ENCODE measurements around the gene GAB2. TPM values are rescaled to one million over a fixed set of nuclear protein-coding genes. Genes with fewer than 3 reads are reported as not detected.

GAB2 gene
- total RNA-seq, 3 donors from 2014 or later = 1.9 to 3.2 (median 3.2) TPM

DNA sequence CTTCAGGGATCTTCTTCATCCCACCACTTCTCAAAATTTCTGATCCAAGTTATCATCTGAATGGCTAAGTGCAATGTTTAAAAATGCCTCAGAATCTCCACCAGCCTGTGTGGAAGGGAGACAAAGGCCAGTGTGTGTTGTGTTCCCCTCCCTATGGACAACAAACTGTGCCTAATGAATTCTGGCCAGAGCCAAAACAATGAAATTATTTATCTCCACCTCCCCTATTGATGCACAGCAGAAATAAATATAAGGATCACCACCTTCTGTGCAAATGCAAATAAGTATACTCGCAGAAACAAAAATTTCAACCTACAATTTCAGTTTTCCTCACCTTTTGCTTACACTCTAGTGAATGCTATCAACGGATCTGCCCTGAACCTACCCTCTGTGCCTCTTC is 75.8 kb downstream of the GAB2 start:
- ATAC-seq = no peak
- H3K4me3 Mint-ChIP-seq = no peak overlapping the region
- H3K36me3 Mint-ChIP-seq (ENCODE audit: insufficient read depth) = no peaks in the 10 kb centered on the region
- no peaks in the 10 kb centered on the region for H3K27me3 Mint-ChIP-seq (ENCODE audit: low read depth)
- DNase-seq = no peak
- no peaks in the 10 kb centered on the region for H3K9me3 Mint-ChIP-seq
- peaks cover 9% of the 10 kb centered on the region for H3K4me1 Mint-ChIP-seq (ENCODE audit: low read depth)

GRCh38 chr11:78340530-78340929 is 77.1 kb downstream of the GAB2 start:
- H3K27me3 Mint-ChIP-seq (ENCODE audit: low read depth) = no peaks in the 10 kb centered on the region
- H3K4me1 Mint-ChIP-seq (ENCODE audit: low read depth) = peaks cover 9% of the 10 kb centered on the region
- DNase-seq = no peak
- H3K36me3 Mint-ChIP-seq (ENCODE audit: insufficient read depth) = no peaks in the 10 kb centered on the region
- H3K9me3 Mint-ChIP-seq = peaks cover under 1% of the 10 kb centered on the region
- no peak for ATAC-seq
- no peak overlapping the region for H3K4me3 Mint-ChIP-seq

DNA sequence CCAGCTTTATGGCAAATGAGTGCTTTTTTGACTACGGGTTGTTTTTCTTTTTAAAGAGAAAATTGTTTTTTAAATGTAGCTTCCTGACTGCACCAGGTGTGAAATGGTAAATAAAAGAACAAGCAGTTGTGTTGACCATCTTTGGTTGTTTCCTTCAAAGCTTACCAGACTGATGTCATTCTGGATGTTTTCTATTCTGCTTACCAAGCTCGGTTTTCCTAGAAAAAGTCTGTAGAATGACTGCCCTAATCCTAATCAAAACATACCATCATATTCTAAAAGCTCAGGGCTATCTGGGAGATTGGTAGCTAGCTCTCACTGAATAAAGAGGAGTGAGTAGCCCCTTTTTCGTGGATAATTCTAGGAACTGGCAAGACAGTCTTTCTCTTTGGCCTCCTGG is 77.7 kb downstream of the GAB2 start:
- Mint-ChIP-seq H3K9me3 (peaks cover 4% of the 10 kb centered on the region), H3K27me3 (ENCODE audit: low read depth) (no peaks in the 10 kb centered on the region), H3K36me3 (ENCODE audit: insufficient read depth) (no peaks in the 10 kb centered on the region), H3K4me3 (no peak overlapping the region), H3K4me1 (ENCODE audit: low read depth) (peaks cover 9% of the 10 kb centered on the region)
- DNase-seq = no peak
- no peak for ATAC-seq

GRCh38 chr11:78339483-78339882 is 78.1 kb downstream of the GAB2 start:
- no peak for ATAC-seq
- Mint-ChIP-seq H3K4me3 (no peak overlapping the region), H3K4me1 (ENCODE audit: low read depth) (peaks cover 9% of the 10 kb centered on the region)

GRCh38 chr11:78338702-78339101 is 78.9 kb downstream of the GAB2 start:
- Mint-ChIP-seq H3K4me3 (no peak overlapping the region), H3K4me1 (ENCODE audit: low read depth) (peaks cover 9% of the 10 kb centered on the region), H3K36me3 (ENCODE audit: insufficient read depth) (no peaks in the 10 kb centered on the region), H3K9me3 (peaks cover 4% of the 10 kb centered on the region), H3K27me3 (ENCODE audit: low read depth) (no peaks in the 10 kb centered on the region)
- DNase-seq = no peak
- ATAC-seq = no peak

More at GRCh38 chr11:78339483-78339882, 78.1 kb downstream of the GAB2 start:
- no peak for DNase-seq
- Mint-ChIP-seq H3K9me3 (peaks cover 4% of the 10 kb centered on the region), H3K27me3 (ENCODE audit: low read depth) (no peaks in the 10 kb centered on the region), H3K36me3 (ENCODE audit: insufficient read depth) (no peaks in the 10 kb centered on the region)

- H3K36me3 Mint-ChIP-seq (ENCODE audit: insufficient read depth) = no peaks in the 10 kb centered on the region
- no peaks in the 10 kb centered on the region for H3K27me3 Mint-ChIP-seq (ENCODE audit: low read depth)
- DNase-seq (no peak), ATAC-seq (no peak)
- peaks cover 4% of the 10 kb centered on the region for H3K9me3 Mint-ChIP-seq
- H3K4me1 Mint-ChIP-seq (ENCODE audit: low read depth) = peaks cover 9% of the 10 kb centered on the region
- H3K4me3 Mint-ChIP-seq = no peak overlapping the region
Observed at GRCh38 chr11:78338138-78338537, 79.5 kb downstream of the GAB2 start.

- DNase-seq (no peak), ATAC-seq (no peak)
- Mint-ChIP-seq H3K9me3 (peaks cover 4% of the 10 kb centered on the region), H3K4me1 (ENCODE audit: low read depth) (peaks cover 9% of the 10 kb centered on the region), H3K4me3 (no peak overlapping the region), H3K27me3 (ENCODE audit: low read depth) (no peaks in the 10 kb centered on the region), H3K36me3 (ENCODE audit: insufficient read depth) (no peaks in the 10 kb centered on the region)
Observed at GRCh38 chr11:78337554-78337924, 80.1 kb downstream of the GAB2 start.

GRCh38 chr11:78336877-78337553 is 80.6 kb downstream of the GAB2 start:
- H3K4me1 Mint-ChIP-seq (ENCODE audit: low read depth) = peaks cover 10% of the 10 kb centered on the region
- DNase-seq = no peak

DNA sequence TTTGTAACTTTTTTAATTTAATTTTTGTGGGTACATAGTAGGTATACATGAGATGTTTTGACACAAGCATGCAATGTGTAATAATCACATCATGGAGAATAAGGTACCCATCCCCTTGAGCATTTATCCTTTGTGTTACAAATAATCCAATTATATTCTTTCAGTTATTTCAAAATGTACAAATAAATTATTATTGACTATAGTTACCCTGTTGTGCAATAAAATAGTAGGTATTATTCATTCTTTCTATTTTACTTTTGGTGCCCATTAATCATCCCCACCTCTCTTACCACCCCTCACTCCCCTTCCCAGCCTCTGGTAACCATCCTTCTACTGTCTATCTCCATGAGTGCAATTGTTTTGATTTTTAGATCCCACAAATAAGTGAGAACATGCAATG is 83.5 kb downstream of the GAB2 start:
- Mint-ChIP-seq H3K9me3 (peaks cover 4% of the 10 kb centered on the region), H3K4me1 (ENCODE audit: low read depth) (peaks cover 1% of the 10 kb centered on the region), H3K27me3 (ENCODE audit: low read depth) (no peaks in the 10 kb centered on the region), H3K4me3 (no peak overlapping the region), H3K36me3 (ENCODE audit: insufficient read depth) (no peaks in the 10 kb centered on the region)
- ATAC-seq = no peak
- DNase-seq = no peak

More at GRCh38 chr11:78336877-78337553, 80.6 kb downstream of the GAB2 start:
- ATAC-seq = no peak
- no peak overlapping the region for H3K4me3 Mint-ChIP-seq
- no peaks in the 10 kb centered on the region for H3K27me3 Mint-ChIP-seq (ENCODE audit: low read depth)
- no peaks in the 10 kb centered on the region for H3K36me3 Mint-ChIP-seq (ENCODE audit: insufficient read depth)
- H3K9me3 Mint-ChIP-seq = peaks cover 4% of the 10 kb centered on the region

GRCh38 chr11:78332872-78333271 is 84.7 kb downstream of the GAB2 start:
- DNase-seq = no peak
- Mint-ChIP-seq H3K4me3 (no peak overlapping the region), H3K9me3 (peaks cover 4% of the 10 kb centered on the region), H3K36me3 (ENCODE audit: insufficient read depth) (no peaks in the 10 kb centered on the region), H3K4me1 (ENCODE audit: low read depth) (peaks cover 1% of the 10 kb centered on the region), H3K27me3 (ENCODE audit: low read depth) (no peaks in the 10 kb centered on the region)
- ATAC-seq = no peak

DNA sequence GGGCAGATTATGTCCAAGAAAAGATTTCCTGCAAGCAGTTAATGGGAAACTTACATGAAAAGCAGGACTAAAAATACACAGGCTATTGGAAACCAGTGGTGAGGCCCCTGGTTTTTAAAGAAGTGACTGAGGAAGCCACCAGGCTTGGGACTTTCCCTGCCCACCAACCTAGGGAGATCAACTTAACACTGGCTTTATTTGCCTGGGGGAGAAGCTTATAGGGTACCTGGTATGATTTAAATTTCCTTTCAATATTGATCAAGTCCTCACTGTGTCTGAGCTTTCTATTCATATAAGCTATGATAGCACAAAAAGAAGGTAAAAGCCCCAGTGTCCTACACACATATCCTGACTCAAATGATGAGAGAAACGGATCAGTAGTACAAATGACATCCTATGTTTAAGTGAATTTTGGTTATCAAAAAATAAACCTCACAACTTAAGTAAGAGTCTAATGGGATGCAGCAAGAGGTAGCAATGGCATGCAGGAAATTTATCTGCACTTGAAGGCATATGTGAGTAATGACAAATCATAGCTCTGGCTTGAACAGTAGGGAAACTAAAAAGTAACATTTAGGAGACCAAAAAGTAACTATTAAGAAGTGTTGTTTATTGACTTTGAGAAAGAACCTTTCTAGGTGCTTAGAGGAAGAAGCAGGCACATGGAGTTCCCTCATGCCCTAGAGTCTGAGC is 85.3 kb downstream of the GAB2 start:
- no peak overlapping the region for H3K4me3 Mint-ChIP-seq
- no peaks in the 10 kb centered on the region for H3K36me3 Mint-ChIP-seq (ENCODE audit: insufficient read depth)
- peak in 1 of 2 donors; percentile 18 for ATAC-seq
- H3K9me3 Mint-ChIP-seq = peaks cover 4% of the 10 kb centered on the region
- no peak for DNase-seq
- no peaks in the 10 kb centered on the region for H3K27me3 Mint-ChIP-seq (ENCODE audit: low read depth)
- peaks cover 1% of the 10 kb centered on the region for H3K4me1 Mint-ChIP-seq (ENCODE audit: low read depth)

DNA sequence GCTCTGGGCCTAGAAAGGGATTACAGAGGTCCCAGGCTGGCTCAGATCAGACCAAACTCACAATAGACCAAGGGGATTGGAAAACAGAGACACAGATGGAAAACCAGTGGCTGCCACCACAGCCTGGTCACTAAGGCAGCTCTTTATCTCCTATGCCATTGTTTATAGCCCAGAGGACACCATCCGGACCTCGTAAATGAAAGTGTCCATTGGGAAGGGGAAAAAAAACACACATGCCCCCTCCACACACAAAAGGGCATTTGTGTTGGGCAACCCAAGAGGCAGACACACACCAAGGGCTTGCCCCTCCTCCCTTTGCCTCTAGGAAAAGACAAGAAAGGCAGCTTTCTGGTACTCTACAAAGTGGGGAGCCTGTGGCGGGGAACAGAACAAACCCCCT is 85.9 kb downstream of the GAB2 start:
- no peak for ATAC-seq
- Mint-ChIP-seq H3K4me3 (no peak overlapping the region), H3K9me3 (peaks cover 4% of the 10 kb centered on the region), H3K27me3 (ENCODE audit: low read depth) (no peaks in the 10 kb centered on the region), H3K4me1 (ENCODE audit: low read depth) (peaks cover 1% of the 10 kb centered on the region), H3K36me3 (ENCODE audit: insufficient read depth) (no peaks in the 10 kb centered on the region)
- DNase-seq = no peak

- no peak for ATAC-seq
- no peak for DNase-seq
- Mint-ChIP-seq H3K27me3 (ENCODE audit: low read depth) (no peaks in the 10 kb centered on the region), H3K36me3 (ENCODE audit: insufficient read depth) (no peaks in the 10 kb centered on the region), H3K4me1 (ENCODE audit: low read depth) (peaks cover 10% of the 10 kb centered on the region), H3K4me3 (no peak overlapping the region), H3K9me3 (peaks cover 1% of the 10 kb centered on the region)
Observed at GRCh38 chr11:78330361-78330760, 87.3 kb downstream of the GAB2 start.

GRCh38 chr11:78327945-78328344 is 89.7 kb downstream of the GAB2 start:
- Mint-ChIP-seq H3K4me1 (ENCODE audit: low read depth) (peaks cover 20% of the 10 kb centered on the region), H3K4me3 (no peak overlapping the region), H3K9me3 (no peaks in the 10 kb centered on the region), H3K27me3 (ENCODE audit: low read depth) (no peaks in the 10 kb centered on the region), H3K36me3 (ENCODE audit: insufficient read depth) (no peaks in the 10 kb centered on the region)
- ATAC-seq (no peak), DNase-seq (no peak)

GRCh38 chr11:78325274-78325781 is 92.3 kb downstream of the GAB2 start:
- no peaks in the 10 kb centered on the region for H3K9me3 Mint-ChIP-seq
- H3K4me1 Mint-ChIP-seq (ENCODE audit: low read depth) = peaks cover 18% of the 10 kb centered on the region
- ATAC-seq (peak; percentile 78 to 88), DNase-seq (no peak)
- no peak overlapping the region for H3K4me3 Mint-ChIP-seq
- no peaks in the 10 kb centered on the region for H3K36me3 Mint-ChIP-seq (ENCODE audit: insufficient read depth)
- no peaks in the 10 kb centered on the region for H3K27me3 Mint-ChIP-seq (ENCODE audit: low read depth)
